ENCODE results near the gene LAMB4. TPM values are rescaled to one million over a fixed set of nuclear protein-coding genes. Genes with fewer than 3 reads are reported as not detected.

LAMB4 gene
- total and polyA plus RNA-seq, 2 of the 8 experiments (the other 6 are each of a cell fraction or from before 2014, with no cell fraction given), result not detected

GRCh38 chr7:108101759-108102158 lies 28.4 kb downstream of the LAMB4 start:
- H2AK5ac ChIP-seq (ENCODE audit: low read depth, low read length), result no peak overlapping the region
- no peaks in the 10 kb centered on the region for H3K79me2 ChIP-seq (ENCODE audit: control insufficient read depth in 1 of 2, insufficient read depth in 2 of 2, low read length in 2 of 2)
- H2BK15ac ChIP-seq (ENCODE audit: low read length), result no peak overlapping the region
- no peaks in the 10 kb centered on the region for H3K9me3 ChIP-seq (ENCODE audit: insufficient read depth in 2 of 2, low read depth in 1 of 2, low read length in 1 of 2)
- 92% methylated on average over 3 of the region's 3 CpGs; no CpG with 5 or more reads in 1 of the 2 experiments for WGBS, 2 experiments (ENCODE audit: extremely low coverage in 1 of 2, insufficient coverage in 1 of 2, insufficient read length in 1 of 2, insufficient replicate concordance in 2 of 2, low coverage in 1 of 2, low lambda C conversion rate in 2 of 2, missing lambda C conversion rate in 1 of 2)
- no peak overlapping the region for H3K4me2 ChIP-seq (ENCODE audit: insufficient read depth in 1 of 2, low read depth in 2 of 2, low read length in 2 of 2)
- H3K23me2 ChIP-seq (ENCODE audit: low read depth, low read length), result no peaks in the 10 kb centered on the region
- no peak overlapping the region for H2BK12ac ChIP-seq (ENCODE audit: low read depth, low read length)
- no peak overlapping the region for H3K4me3 ChIP-seq (ENCODE audit: extremely low read depth in 1 of 4, insufficient read depth in 2 of 4, low read depth in 3 of 4, low read length in 4 of 4)
- no peaks in the 10 kb centered on the region for H3K36me3 ChIP-seq (ENCODE audit: control insufficient read depth in 2 of 4, insufficient read depth in 4 of 4, low read length in 3 of 4)
- H4K20me1 ChIP-seq (replicated peaks in 1 of 2; ENCODE audit: control insufficient read depth in 1 of 2, insufficient read depth in 2 of 2, low read length in 2 of 2), result no peaks in the 10 kb centered on the region
- no peak overlapping the region for H3K23ac ChIP-seq (ENCODE audit: insufficient read length)
- no peaks in the 10 kb centered on the region for H3K4me1 ChIP-seq (replicated peaks in 1 of 4; ENCODE audit: control insufficient read depth in 3 of 4, insufficient read depth in 4 of 4, low read length in 3 of 4)
- H4K91ac ChIP-seq (replicated peaks; ENCODE audit: insufficient read length, low read length), result no peak overlapping the region
- H2BK120ac ChIP-seq (replicated peaks; ENCODE audit: low read depth, low read length), result no peak overlapping the region
- ChIA-PET POLR2A (ENCODE audit: partially characterized antibody) (no interaction called here), CTCF (ENCODE audit: partially characterized antibody) (interaction anchor here (3.7 kb wide), 1 partner anchor 12 kb away, joined by 21 read pairs; no protein-coding TSS in a partner anchor)
- no peak overlapping the region for H4K5ac ChIP-seq (ENCODE audit: insufficient read length, low read depth, low read length)
- FAIRE-seq (no peak), DNase-seq (ENCODE audit: low read depth in 1 of 2, low spot score in 2 of 2) (no peak)
- H3K27me3 ChIP-seq (replicated peaks in 1 of 4; ENCODE audit: control insufficient read depth in 3 of 4, extremely low read depth in 1 of 4, insufficient read depth in 3 of 4, low read length in 3 of 4), result no peaks in the 10 kb centered on the region
- no peak overlapping the region for H4K8ac ChIP-seq (ENCODE audit: extremely low read depth, insufficient read depth, low read length)
- H2BK20ac ChIP-seq (ENCODE audit: low read length), result no peak overlapping the region
- H3K18ac ChIP-seq (ENCODE audit: extremely low read depth, low read length), result no peak overlapping the region
- no peaks in the 10 kb centered on the region for H3K79me1 ChIP-seq (ENCODE audit: low read depth, low read length)
- H3K9ac ChIP-seq (replicated peaks in 1 of 4; ENCODE audit: extremely low read depth in 1 of 4, low read depth in 3 of 4, low read length in 3 of 4), result no peak overlapping the region
- H2BK5ac ChIP-seq (ENCODE audit: low read depth, low read length), result no peak overlapping the region
- H3K27ac ChIP-seq (ENCODE audit: low read depth, low read length), result no peak overlapping the region
- H3K4ac ChIP-seq (replicated peaks; ENCODE audit: insufficient read length, low read depth, low read length), result no peak overlapping the region
- no peak overlapping the region for H3K56ac ChIP-seq (replicated peaks; ENCODE audit: insufficient read length, low read depth, low read length)
- H2AFZ ChIP-seq (ENCODE audit: low read length), result no peak overlapping the region
- H3K14ac ChIP-seq (ENCODE audit: insufficient read length), result no peak overlapping the region
- TF ChIP-seq GABPA (IDR thresholded peaks at IDR 0.05; ENCODE audit: borderline replicate concordance, insufficient read depth, low read length) (no peak), CREB1 (IDR thresholded peaks at IDR 0.05) (no peak), ZNF274 (IDR thresholded peaks at IDR 0.05; ENCODE audit: borderline replicate concordance, extremely low read depth, low read length) (no peak), GTF2F1 (IDR thresholded peaks at IDR 0.05; ENCODE audit: borderline replicate concordance, low read depth, low read length) (no peak), HDAC2 (IDR thresholded peaks at IDR 0.05; ENCODE audit: borderline replicate concordance in 1 of 2, low read depth in 2 of 2, low read length in 2 of 2) (no peak), BRCA1 (IDR thresholded peaks at IDR 0.05; ENCODE audit: low read depth, low read length) (no peak), SAP30 (IDR thresholded peaks at IDR 0.05; ENCODE audit: insufficient read depth, insufficient replicate concordance, low read length) (no peak), RXRA (IDR thresholded peaks at IDR 0.05; ENCODE audit: insufficient read depth, low read depth, low read length) (no peak), CBX8 (IDR thresholded peaks at IDR 0.05; ENCODE audit: borderline replicate concordance, low read depth, low read length) (no peak), HDAC6 (IDR thresholded peaks at IDR 0.05; ENCODE audit: low read depth, low read length) (no peak), NANOG (IDR thresholded peaks at IDR 0.05; ENCODE audit: insufficient read depth, low read depth, low read length, poor library complexity, severe bottlenecking) (no peak), SIRT6 (IDR thresholded peaks at IDR 0.05; ENCODE audit: low read length) (no peak)

Data from H1 (cell line).